ENCODE data around the gene RAD51B.

The RAD51B gene

GRCh38 chr14:68772761-68773381 is 953.3 kb downstream of the RAD51B start:
- peak; percentile 33 for DNase-seq

GRCh38 chr14:68774771-68775613 is 955.4 kb downstream of the RAD51B start:
- no peak for DNase-seq

- DNase-seq: no peak
Measured at GRCh38 chr14:68775614-68776126, 956.1 kb downstream of the RAD51B start.

GRCh38 chr14:68777644-68778043 is 958.1 kb downstream of the RAD51B start:
- no peak for DNase-seq

All from CD4-positive, alpha-beta T cell treated with Interleukin-6 for 4 hours (primary cell).